NCI-H226 (cell line): Measurements from ENCODE around the gene STT3B.

Experiments used
- DNase-seq: peaks from one replicate; pipeline ENCODE4 v3.0.0-alpha.2; 2015

Gene STT3B

GRCh38 chr3:31521468-31521867 lies 11.3 kb upstream of the STT3B start:
- DNase-seq = no peak

- DNase-seq = no peak
These were observed 10.6 kb upstream of the STT3B start for GRCh38 chr3:31522152-31522551.

- DNase-seq = no peak
These were observed 9.2 kb upstream of the STT3B start for GRCh38 chr3:31523543-31523942.

- no peak for DNase-seq
These were observed 7.2 kb upstream of the STT3B start for GRCh38 chr3:31525532-31525931.

DNA sequence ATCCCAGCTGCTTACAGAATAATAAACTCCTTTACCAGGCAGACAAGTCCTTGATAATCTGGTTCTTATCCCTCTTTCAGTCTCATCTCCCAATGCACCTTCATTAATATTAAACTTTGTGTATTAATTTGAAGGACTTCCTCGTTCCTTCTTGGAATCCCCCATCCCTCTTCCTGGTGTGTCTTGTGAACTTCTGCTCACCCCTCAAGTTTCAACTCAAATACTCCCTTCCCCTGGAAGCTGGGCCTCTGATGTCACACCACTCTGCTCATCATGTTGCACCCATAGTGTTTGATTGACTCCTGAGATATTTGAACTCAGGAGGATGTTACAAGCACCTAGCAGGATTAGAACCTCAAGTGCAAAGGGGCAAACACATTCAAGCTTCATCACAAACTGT lies 3.3 kb upstream of the STT3B start:
- no peak for DNase-seq

DNA sequence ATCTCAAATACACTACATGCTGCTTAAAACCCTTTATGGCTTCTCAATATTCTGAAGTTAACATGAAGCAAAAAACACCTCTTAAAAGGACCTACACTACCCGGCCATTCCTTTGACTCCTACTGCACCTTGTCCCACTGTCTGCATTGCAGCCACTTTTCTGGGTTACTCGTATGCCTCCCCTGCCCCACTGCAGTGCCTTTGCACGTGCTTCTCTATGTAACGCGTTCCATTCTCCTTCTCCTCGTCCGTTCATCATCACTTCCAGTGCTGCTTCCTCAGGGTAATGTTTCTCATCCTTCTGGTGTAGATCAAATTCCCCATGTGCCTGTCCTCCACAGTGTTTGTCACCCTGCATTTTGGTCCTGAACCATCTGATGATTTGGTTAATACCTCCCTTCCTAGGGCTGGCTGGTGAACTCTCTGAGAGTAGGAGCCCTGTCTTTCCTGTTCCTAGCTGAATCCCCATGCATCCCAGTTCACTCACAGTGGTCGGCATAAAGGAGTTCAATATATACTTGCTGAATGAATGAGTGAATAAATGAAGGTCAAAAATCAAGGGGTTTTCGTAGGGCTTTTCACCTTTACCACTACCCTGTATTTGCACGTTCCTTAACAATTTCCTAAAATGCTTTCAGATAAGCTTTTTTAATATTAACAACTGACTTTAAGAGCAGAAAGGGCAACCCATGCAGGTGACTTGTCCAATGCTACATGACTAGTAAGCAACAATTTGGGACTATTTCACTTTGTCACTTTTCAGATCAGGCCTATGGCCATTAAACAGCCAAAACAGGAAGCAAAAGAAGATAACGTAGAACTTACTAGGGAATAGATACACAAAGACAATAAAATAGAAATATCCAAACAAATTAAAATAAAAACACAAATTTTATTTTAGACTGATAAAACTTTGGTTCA lies 2.4 kb upstream of the STT3B start:
- no peak for DNase-seq

GRCh38 chr3:31530960-31531335 lies 1.8 kb upstream of the STT3B start:
- DNase-seq = no peak

GRCh38 chr3:31531452-31531991 lies 1.2 kb upstream of the STT3B start:
- DNase-seq = no peak

DNA sequence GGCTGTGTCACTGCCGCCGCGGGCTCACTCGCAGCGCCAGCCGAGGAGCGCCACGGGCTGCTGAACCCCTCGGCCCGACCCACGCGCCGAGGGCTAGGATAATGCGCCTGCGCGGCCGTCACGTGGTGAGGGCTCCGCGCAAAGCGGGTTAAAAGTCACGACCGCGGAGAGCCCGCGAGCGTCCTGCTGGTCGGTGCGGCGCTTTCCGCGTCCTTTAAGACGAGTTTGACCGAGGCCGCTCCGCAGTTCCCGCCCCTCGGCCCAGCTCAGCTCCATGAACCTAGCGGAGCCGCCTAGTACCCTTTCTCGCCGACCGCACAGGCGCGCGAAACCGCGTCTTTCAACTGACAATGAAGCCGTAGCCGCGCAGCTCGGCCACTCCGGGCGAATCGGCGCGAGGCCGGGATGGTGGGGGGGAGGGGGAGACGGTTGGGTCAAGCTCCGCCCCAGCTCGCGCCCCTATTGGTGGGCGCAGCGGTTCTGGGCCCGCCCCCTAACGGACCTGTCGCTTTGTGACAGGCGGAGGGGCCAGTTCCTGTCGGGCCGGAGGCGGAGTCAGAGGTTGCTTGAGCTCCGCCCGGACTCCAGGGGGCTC lies 636 bp upstream of the STT3B start:
- DNase-seq = peak; percentile 93

DNA sequence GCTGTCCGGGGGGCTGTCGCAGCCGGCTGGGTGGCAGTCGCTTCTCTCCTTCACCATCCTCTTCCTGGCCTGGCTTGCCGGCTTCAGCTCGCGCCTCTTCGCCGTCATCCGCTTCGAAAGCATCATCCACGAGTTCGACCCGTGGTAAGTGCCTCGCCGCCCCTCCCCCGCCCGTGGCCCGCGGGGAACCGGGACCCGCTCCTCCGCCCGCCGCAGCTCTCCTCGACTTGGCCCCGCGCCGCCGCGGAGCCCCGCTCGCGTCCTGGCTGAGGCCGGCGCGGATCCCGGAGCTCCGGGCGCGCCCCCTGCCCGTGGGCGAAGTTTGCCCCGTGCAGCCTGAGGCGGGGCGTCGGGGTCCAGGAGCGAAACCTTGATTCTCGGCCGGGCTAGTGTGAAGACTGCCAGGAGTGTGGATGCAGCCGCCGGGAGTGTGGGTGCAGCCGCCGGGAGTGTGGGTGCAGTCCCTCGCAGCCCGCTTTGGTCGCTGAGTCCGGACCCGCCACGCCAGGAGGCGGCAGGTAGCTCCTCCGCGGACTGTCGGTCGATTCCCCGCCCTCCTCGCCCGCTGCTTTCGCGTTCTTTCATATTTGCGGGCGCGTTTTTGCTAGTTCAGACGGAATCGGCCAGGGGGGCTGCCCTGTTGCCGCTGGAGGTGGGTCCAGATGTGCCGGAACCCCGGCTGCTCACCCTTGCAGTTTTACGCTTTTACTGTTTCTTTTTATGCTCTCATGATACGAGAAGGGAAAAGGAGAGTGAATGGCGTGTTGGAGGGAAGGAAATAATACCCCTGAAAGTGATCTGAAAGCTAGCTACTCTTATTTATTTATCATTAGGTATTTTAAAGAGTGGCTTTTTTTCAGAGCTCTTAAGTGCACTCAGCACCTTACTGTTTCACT lies 692 bp downstream of the STT3B start:
- peak; percentile 2 for DNase-seq

DNA sequence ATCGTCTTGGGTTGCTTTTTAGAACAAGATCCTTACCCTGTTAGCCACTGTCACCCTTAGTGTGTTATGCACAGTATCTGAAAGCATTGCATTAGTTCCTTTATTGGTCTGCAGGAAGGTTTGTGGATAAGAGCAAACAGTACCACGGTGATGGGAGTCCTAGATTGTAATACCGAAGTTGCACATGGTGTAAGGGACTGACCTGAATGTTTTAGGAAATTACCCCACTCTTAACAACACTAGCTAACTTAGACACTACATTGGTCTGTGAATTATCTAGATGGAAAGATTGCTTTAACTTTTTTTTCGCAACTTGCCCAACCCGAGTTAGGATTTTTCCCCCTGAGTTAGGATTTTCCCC lies 1.3 kb downstream of the STT3B start:
- no peak for DNase-seq

- DNase-seq = no peak
These were observed 3.8 kb downstream of the STT3B start for GRCh38 chr3:31536497-31536896.

DNA sequence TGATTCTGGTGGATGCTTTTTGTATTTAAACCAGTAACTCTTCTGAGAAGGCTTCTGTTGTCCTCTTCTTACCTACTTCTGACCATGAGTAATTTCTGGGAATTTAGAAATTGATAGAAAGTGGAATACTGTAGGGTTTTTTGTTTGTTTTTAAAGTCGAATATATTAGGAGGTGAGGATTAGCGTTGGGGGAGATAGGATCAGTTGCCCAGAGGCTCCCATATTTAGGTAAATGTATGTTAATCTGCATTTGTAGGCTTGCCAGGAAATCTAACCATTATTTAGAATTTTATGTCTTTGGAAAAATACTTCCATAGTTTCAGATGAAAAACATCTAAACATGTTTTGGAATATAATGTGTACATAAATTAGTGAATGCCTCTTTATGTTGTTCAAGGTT lies 6.1 kb downstream of the STT3B start:
- DNase-seq = no peak

- no peak for DNase-seq
These were observed 6.5 kb downstream of the STT3B start for GRCh38 chr3:31539275-31539674.

- DNase-seq = no peak
These were observed 8.4 kb downstream of the STT3B start for GRCh38 chr3:31541089-31541488.

DNA sequence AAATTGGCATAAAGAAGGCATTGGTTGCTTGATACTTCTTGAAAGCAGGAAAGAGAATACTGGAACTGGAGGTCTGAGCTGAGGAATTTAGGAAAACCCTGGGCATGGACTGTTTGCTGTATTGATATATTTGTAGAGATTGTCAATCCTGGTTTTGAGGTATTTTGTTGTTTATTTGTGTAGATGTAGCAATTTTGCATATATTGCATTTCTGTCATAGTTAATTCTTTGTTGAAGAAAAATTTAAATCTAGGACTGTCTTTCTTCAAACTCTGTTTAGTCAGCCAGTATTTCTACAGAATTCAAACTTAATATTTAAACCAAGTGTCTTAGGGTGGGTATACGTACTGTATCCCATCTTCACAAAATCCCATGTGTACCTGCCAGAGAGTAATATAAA lies 9.5 kb downstream of the STT3B start:
- no peak for DNase-seq

GRCh38 chr3:31543375-31543774 lies 10.7 kb downstream of the STT3B start:
- DNase-seq = no peak

DNA sequence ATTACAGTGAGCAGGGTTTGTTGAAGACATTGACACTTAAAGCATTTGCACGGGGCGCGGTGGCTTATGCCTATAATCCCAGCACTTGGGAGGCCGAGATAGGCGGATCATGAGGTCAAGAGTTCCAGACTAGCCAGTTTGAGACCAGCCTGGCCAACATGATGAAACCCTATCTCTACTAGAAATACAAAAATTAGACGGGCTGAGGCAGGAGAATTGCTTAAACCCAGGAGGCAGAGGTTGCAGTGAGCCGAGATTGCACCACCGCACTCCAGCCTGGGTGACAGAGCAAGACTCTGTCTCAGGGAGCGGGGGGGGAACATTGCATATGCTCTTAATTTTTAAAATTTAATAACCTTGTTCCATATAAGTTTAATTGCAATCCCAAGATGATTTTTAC lies 11.9 kb downstream of the STT3B start:
- DNase-seq = no peak

DNA sequence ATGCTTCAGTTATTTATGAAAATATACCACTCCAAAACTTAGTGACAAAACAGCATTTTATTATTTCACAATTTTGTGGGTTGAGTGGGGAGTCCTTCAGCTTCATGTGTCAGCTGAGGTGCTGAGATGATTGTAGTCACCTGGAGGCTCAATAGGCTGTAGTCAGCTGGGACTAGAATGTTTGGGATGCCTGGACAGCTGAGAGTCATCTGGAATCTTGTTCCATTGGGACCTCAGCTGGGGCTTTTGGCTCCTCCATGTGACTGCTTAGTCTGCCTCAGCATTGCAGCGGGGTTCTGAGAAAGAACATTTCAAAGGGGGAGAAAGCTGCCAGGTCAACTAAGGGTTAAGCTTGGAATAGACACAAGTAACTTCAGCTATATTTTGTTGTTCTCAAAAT lies 13.4 kb downstream of the STT3B start:
- no peak for DNase-seq

- DNase-seq = no peak
These were observed 14.0 kb downstream of the STT3B start for GRCh38 chr3:31546725-31547124.

GRCh38 chr3:31550452-31551251 lies 17.9 kb downstream of the STT3B start:
- DNase-seq = no peak

- DNase-seq = no peak
These were observed 18.9 kb downstream of the STT3B start for GRCh38 chr3:31551646-31552045.

- no peak for DNase-seq
These were observed 19.4 kb downstream of the STT3B start for GRCh38 chr3:31552103-31552502.
